Karpas-422 (cell line): ENCODE results near the gene DUSP16. TPM values are rescaled to one million over a fixed set of nuclear protein-coding genes. Genes with fewer than 3 reads are reported as not detected.
"Not testable (repeated sequence)": the region's sequence is repeated elsewhere in the genome, so short reads cannot be mapped to it uniquely, and the experiment has no call there.

Source experiments
- DNase-seq: peaks from one replicate; pipeline ENCODE4 v3.0.0-alpha.2; 2015
- H2AFZ ChIP-seq: fragments of 200-600 bp; sonication (generic); 2 replicates; pipeline ENCODE4 v1.6.1; 2014; ENCODE audit warnings: antibody characterized with exemption, low read length, mixed read lengths
- H3K27ac ChIP-seq: fragments of 200-600 bp; sonication (generic); 2 replicates; pipeline ENCODE4 v1.5.1; 2014; ENCODE audit warnings: mild to moderate bottlenecking, low read length, moderate library complexity
- H3K27me3 ChIP-seq: fragments of 200-600 bp; sonication (generic); 2 replicates; pipeline ENCODE4 v1.6.1; 2014; ENCODE audit warnings: low read length, mixed read lengths
- H3K36me3 ChIP-seq: fragments of 200-600 bp; sonication (generic); 2 replicates; pipeline ENCODE4 v1.6.1; 2014; ENCODE audit warnings: low read length, mixed read lengths; ENCODE audit not compliant: insufficient read depth
- H3K4me1 ChIP-seq: fragments of 200-600 bp; sonication (generic); 2 replicates; pipeline ENCODE4 v1.6.1; 2014; ENCODE audit warnings: mild to moderate bottlenecking, low read length, mixed read lengths
- H3K4me2 ChIP-seq: fragments of 200-600 bp; sonication (generic); 2 replicates; pipeline ENCODE4 v1.6.1; 2014; ENCODE audit warnings: low read length, low read depth, mild to moderate bottlenecking; ENCODE audit not compliant: poor library complexity, severe bottlenecking
- H3K4me3 ChIP-seq: fragments of 200-600 bp; sonication (generic); 2 replicates; pipeline ENCODE4 v1.5.1; 2014; ENCODE audit warnings: mild to moderate bottlenecking, antibody characterized with exemption, low read length, mixed read lengths
- H3K79me2 ChIP-seq: fragments of 200-600 bp; sonication (generic); 2 replicates; pipeline ENCODE4 v1.6.1; 2014; ENCODE audit warnings: mild to moderate bottlenecking, low read length, mixed read lengths
- H3K9ac ChIP-seq: fragments of 200-600 bp; sonication (generic); 2 replicates; pipeline ENCODE4 v1.6.0; 2014; ENCODE audit warnings: low read length
- H3K9me2 ChIP-seq: fragments of 200-600 bp; sonication (generic), shearing (Covaris generic); replicated peaks from 2 replicates; pipeline ENCODE4 v1.6.0; 2014; ENCODE audit warnings: mild to moderate bottlenecking, low read length, moderate library complexity; ENCODE audit not compliant: insufficient read depth
- H3K9me3 ChIP-seq: fragments of 300-700, 200-600 bp; sonication (generic); 2 replicates; pipeline ENCODE4 v1.6.1; 2014; ENCODE audit warnings: low read length, mixed read lengths
- H4K20me1 ChIP-seq: fragments of 200-600 bp; sonication (generic); 2 replicates; pipeline ENCODE4 v1.6.1; 2014; ENCODE audit warnings: mild to moderate bottlenecking, antibody characterized with exemption, low read length, low read depth; ENCODE audit not compliant: insufficient read depth
- total RNA-seq: library from RNA; depleted of rRNA; stranded (reverse); fragments of >200 nt; shearing (Covaris generic); gene quantifications from 2 replicates; pipeline ENCODE4 v1.2.3, GENCODE V29; 2014; ENCODE audit warnings: low replicate concordance

The DUSP16 gene
- total RNA-seq, 1 experiment from 2014 or later, result 1.8 TPM

GRCh38 chr12:12508612-12509011 lies 54.1 kb downstream of the DUSP16 start:
- H3K9ac ChIP-seq, result no peak overlapping the region
- no peaks in the 10 kb centered on the region for H3K9me2 ChIP-seq
- no peaks in the 10 kb centered on the region for H3K79me2 ChIP-seq
- no peak overlapping the region for H2AFZ ChIP-seq
- no peaks in the 10 kb centered on the region for H3K27me3 ChIP-seq
- no peaks in the 10 kb centered on the region for H3K36me3 ChIP-seq
- no peaks in the 10 kb centered on the region for H4K20me1 ChIP-seq
- H3K4me1 ChIP-seq, result no peaks in the 10 kb centered on the region
- no peak for DNase-seq
- no peak overlapping the region for H3K4me3 ChIP-seq
- H3K27ac ChIP-seq, result no peak overlapping the region
- H3K4me2 ChIP-seq, result no peak overlapping the region
- no peaks in the 10 kb centered on the region for H3K9me3 ChIP-seq

GRCh38 chr12:12507121-12507520 lies 55.5 kb downstream of the DUSP16 start:
- no peak for DNase-seq
- no peaks in the 10 kb centered on the region for H3K36me3 ChIP-seq
- H3K9me2 ChIP-seq, result no peaks in the 10 kb centered on the region
- H3K4me1 ChIP-seq, result no peaks in the 10 kb centered on the region
- no peaks in the 10 kb centered on the region for H4K20me1 ChIP-seq
- no peaks in the 10 kb centered on the region for H3K9me3 ChIP-seq
- H3K9ac ChIP-seq, result no peak overlapping the region
- no peak overlapping the region for H3K27ac ChIP-seq
- no peak overlapping the region for H2AFZ ChIP-seq
- no peak overlapping the region for H3K4me3 ChIP-seq
- H3K79me2 ChIP-seq, result no peaks in the 10 kb centered on the region
- no peaks in the 10 kb centered on the region for H3K27me3 ChIP-seq
- H3K4me2 ChIP-seq, result no peak overlapping the region

GRCh38 chr12:12506496-12506890 lies 56.2 kb downstream of the DUSP16 start:
- no peak overlapping the region for H3K9ac ChIP-seq
- H3K9me3 ChIP-seq, result no peaks in the 10 kb centered on the region
- H3K36me3 ChIP-seq, result no peaks in the 10 kb centered on the region
- H3K9me2 ChIP-seq, result no peaks in the 10 kb centered on the region
- H3K27me3 ChIP-seq, result no peaks in the 10 kb centered on the region
- no peak overlapping the region for H2AFZ ChIP-seq
- H3K79me2 ChIP-seq, result no peaks in the 10 kb centered on the region
- H3K27ac ChIP-seq, result no peak overlapping the region
- H4K20me1 ChIP-seq, result no peaks in the 10 kb centered on the region
- H3K4me3 ChIP-seq, result no peak overlapping the region
- no peak for DNase-seq
- H3K4me1 ChIP-seq, result no peaks in the 10 kb centered on the region
- H3K4me2 ChIP-seq, result no peak overlapping the region

- H3K27me3 ChIP-seq, result no peaks in the 10 kb centered on the region
- no peaks in the 10 kb centered on the region for H3K9me2 ChIP-seq
- no peaks in the 10 kb centered on the region for H4K20me1 ChIP-seq
- H3K4me2 ChIP-seq, result no peak overlapping the region
- H3K79me2 ChIP-seq, result no peaks in the 10 kb centered on the region
- DNase-seq, result no peak
- no peak overlapping the region for H2AFZ ChIP-seq
- no peak overlapping the region for H3K27ac ChIP-seq
- no peak overlapping the region for H3K9ac ChIP-seq
- H3K36me3 ChIP-seq, result no peaks in the 10 kb centered on the region
- H3K9me3 ChIP-seq, result no peaks in the 10 kb centered on the region
- no peaks in the 10 kb centered on the region for H3K4me1 ChIP-seq
- no peak overlapping the region for H3K4me3 ChIP-seq
Observed at GRCh38 chr12:12505544-12506495, 56.8 kb downstream of the DUSP16 start.

GRCh38 chr12:12503384-12504078 lies 59.1 kb downstream of the DUSP16 start:
- H3K27me3 ChIP-seq, result no peaks in the 10 kb centered on the region

GRCh38 chr12:12502815-12503151 lies 59.9 kb downstream of the DUSP16 start:
- Histone ChIP-seq H4K20me1 (no peaks in the 10 kb centered on the region), H3K79me2 (no peaks in the 10 kb centered on the region), H2AFZ (no peak overlapping the region), H3K4me2 (no peak overlapping the region), H3K4me1 (no peaks in the 10 kb centered on the region), H3K27ac (no peak overlapping the region), H3K9ac (no peak overlapping the region), H3K27me3 (no peaks in the 10 kb centered on the region), H3K9me2 (no peaks in the 10 kb centered on the region), H3K9me3 (no peaks in the 10 kb centered on the region), H3K4me3 (no peak overlapping the region), H3K36me3 (no peaks in the 10 kb centered on the region)
- no peak for DNase-seq

More at GRCh38 chr12:12503384-12504078, 59.1 kb downstream of the DUSP16 start:
- Histone ChIP-seq H3K9me3 (no peaks in the 10 kb centered on the region), H3K9me2 (no peaks in the 10 kb centered on the region), H3K36me3 (no peaks in the 10 kb centered on the region), H3K4me1 (no peaks in the 10 kb centered on the region), H3K27ac (no peak overlapping the region), H3K9ac (no peak overlapping the region), H3K4me3 (no peak overlapping the region), H3K4me2 (no peak overlapping the region), H4K20me1 (no peaks in the 10 kb centered on the region), H3K79me2 (no peaks in the 10 kb centered on the region), H2AFZ (no peak overlapping the region)
- no peak for DNase-seq

GRCh38 chr12:12502130-12502814 lies 60.4 kb downstream of the DUSP16 start:
- not testable (repeated sequence) for H3K4me2 ChIP-seq, H2AFZ ChIP-seq, H4K20me1 ChIP-seq, H3K79me2 ChIP-seq, H3K27me3 ChIP-seq, H3K4me1 ChIP-seq, H3K9ac ChIP-seq, H3K9me3 ChIP-seq, DNase-seq, H3K9me2 ChIP-seq, H3K27ac ChIP-seq, H3K4me3 ChIP-seq, H3K36me3 ChIP-seq

- H3K4me3 ChIP-seq, result no peak overlapping the region
- H3K9ac ChIP-seq, result no peak overlapping the region
- H3K27me3 ChIP-seq, result no peaks in the 10 kb centered on the region
- H3K4me2 ChIP-seq, result no peak overlapping the region
- H3K27ac ChIP-seq, result no peak overlapping the region
- no peaks in the 10 kb centered on the region for H3K79me2 ChIP-seq
- no peaks in the 10 kb centered on the region for H3K9me2 ChIP-seq
- no peak for DNase-seq
- no peak overlapping the region for H2AFZ ChIP-seq
- no peaks in the 10 kb centered on the region for H3K9me3 ChIP-seq
- H3K36me3 ChIP-seq, result no peaks in the 10 kb centered on the region
- no peaks in the 10 kb centered on the region for H4K20me1 ChIP-seq
- H3K4me1 ChIP-seq, result no peaks in the 10 kb centered on the region
Observed at GRCh38 chr12:12501121-12501520, 61.5 kb downstream of the DUSP16 start.
